K562 (cell line): Measurements from ENCODE around the gene IL4I1. TPM values are rescaled to one million over a fixed set of nuclear protein-coding genes. Genes with fewer than 3 reads are reported as not detected.

ENCODE experiments used
- CEBPG ChIP-seq, 3 experiments: fragments of 200-800 bp in 1 of 3; sonication (Bioruptor generic) in 1 of 3; sonication (generic) in 1 of 3; formaldehyde crosslinking in 1 of 3; IDR thresholded peaks in 2 of 3; conservative IDR thresholded peaks in 1 of 3; 2 replicates each; pipeline versions ENCODE4 v1.6.1 to v1.8.0; 2016 to 2022; ENCODE audit warnings: missing compliant biosample characterization in 2 of 3, missing genetic modification characterization in 2 of 3, mild to moderate bottlenecking in 1 of 3, missing genetic modification reagents in 1 of 3
- E2F8 ChIP-seq: fragments of 450-650 bp; IDR thresholded peaks from 2 replicates; pipeline ENCODE4 v1.7.1; 2018; ENCODE audit warnings: mild to moderate bottlenecking, low read depth; ENCODE audit not compliant: partially characterized antibody
- EGR1 ChIP-seq: fragments of 450-650 bp; conservative IDR thresholded peaks from 2 replicates; pipeline ENCODE4 v1.6.1; 2017; ENCODE audit warnings: mild to moderate bottlenecking
- FIP1L1 ChIP-seq: fragments of 200-400 bp; formaldehyde crosslinking; IDR thresholded peaks from 2 replicates; pipeline ENCODE4 v1.6.1; 2018; ENCODE audit warnings: mild to moderate bottlenecking, low read depth, low read length; ENCODE audit not compliant: poor library complexity, severe bottlenecking
- HCFC1 ChIP-seq: IDR thresholded peaks from 2 replicates; pipeline ENCODE4 v1.6.1; 2012; ENCODE audit warnings: low read depth, low read length, improper control_type of control experiment
- PRDM10 ChIP-seq: fragments of 450-650 bp; IDR thresholded peaks from 2 replicates; pipeline ENCODE4 v1.6.1; 2018; ENCODE audit not compliant: partially characterized antibody
- polyA plus RNA-seq, 8 experiments: library from polyadenylated mRNA; depleted of rRNA in 4 of 8; stranded (reverse) in 5 of 8; unstranded in 3 of 8; fragments of >200 nt; fragmentation: Nextera tagmentation in 2 of 8; fragmentation: Illumina TruSeq in 1 of 8; extraction: Ambion mirVana in 2 of 8; extraction: Trizol in 1 of 8; gene quantifications; 2 replicates each; pipeline versions ENCODE4 v1.2.1 to v1.2.3, GENCODE V29; 2011 to 2014; ENCODE audit warnings: inconsistent platforms in 1 of 8, missing spikeins in 1 of 8
- total RNA-seq, 7 experiments: library from RNA; depleted of rRNA in 6 of 7; stranded (reverse); fragments of >200 nt in 6 of 7; fragmentation: Illumina TruSeq in 2 of 7; extraction: Trizol in 2 of 7; gene quantifications; 2 replicates each; pipeline versions ENCODE4 v1.2.1 to v1.2.3, GENCODE V29; 2011 to 2021; ENCODE audit warnings: low replicate concordance in 1 of 7
- TF ChIP-seq, protein P1 (sequence below): fragments of 200-400 bp; formaldehyde crosslinking; IDR thresholded peaks from 2 replicates; pipeline ENCODE4 v1.6.1; 2017; ENCODE audit warnings: mild to moderate bottlenecking, low read depth, low read length, moderate library complexity

IL4I1 gene
- total and polyA plus RNA-seq, 9 of the 15 experiments (the other 6 are each of a cell fraction or from before 2014, with no cell fraction given): 0.06 to 0.95 (median 0.43) TPM; not detected in 2

DNA sequence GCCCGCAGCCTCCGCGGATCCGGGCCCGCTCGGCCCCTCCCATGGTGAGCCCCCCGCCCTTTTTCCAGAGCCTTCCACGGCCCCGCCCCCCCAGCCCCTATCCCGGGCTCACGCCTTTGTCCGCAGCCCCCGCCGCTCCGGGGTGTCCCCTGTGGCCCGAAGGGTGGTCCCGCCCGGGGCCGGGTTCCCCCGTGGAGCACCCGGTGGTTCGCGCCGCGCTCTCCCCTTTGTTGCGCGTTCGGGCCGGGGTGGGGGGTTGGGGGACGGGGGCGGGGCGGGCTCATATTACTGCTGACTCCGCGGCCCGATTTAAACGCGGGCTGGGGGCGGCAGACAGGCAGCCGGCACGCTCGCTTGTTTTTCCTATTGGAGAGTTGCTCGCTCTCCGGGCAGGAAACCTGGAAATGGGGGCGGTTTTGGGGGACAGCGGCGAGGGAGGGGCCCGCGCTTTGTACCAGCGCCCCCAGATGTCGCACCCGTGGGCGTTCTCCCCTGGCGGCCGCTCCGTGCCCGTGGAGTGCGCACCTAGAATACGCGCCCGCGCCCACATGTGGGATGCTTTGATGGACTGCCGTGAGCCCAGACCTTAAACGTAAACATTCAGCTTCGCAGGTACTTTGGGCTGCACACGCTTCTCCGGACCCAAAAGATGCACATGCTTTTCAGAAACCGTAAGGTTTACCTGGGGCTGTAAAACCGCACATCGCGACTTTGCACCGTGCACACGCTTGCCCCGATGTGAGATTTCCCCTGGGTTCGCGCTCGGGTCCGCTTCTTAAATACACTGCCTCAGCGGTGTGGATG is 45.0 kb downstream of the IL4I1 start (continued):
- TF ChIP-seq E2F8 (no peak), EGR1 (peak; percentile 67), CEBPG (CRISPR knock-in tag; IDR thresholded peaks at IDR 0.05) (no peak), CEBPG (tag; conservative IDR thresholded peaks at IDR 0.05 in 1 of 2, IDR thresholded peaks at IDR 0.05 in 1 of 2) (no peak), FIP1L1 (no peak), PRDM10 (peak; percentile 57), HCFC1 (no peak)
- TF ChIP-seq, protein P1, sequence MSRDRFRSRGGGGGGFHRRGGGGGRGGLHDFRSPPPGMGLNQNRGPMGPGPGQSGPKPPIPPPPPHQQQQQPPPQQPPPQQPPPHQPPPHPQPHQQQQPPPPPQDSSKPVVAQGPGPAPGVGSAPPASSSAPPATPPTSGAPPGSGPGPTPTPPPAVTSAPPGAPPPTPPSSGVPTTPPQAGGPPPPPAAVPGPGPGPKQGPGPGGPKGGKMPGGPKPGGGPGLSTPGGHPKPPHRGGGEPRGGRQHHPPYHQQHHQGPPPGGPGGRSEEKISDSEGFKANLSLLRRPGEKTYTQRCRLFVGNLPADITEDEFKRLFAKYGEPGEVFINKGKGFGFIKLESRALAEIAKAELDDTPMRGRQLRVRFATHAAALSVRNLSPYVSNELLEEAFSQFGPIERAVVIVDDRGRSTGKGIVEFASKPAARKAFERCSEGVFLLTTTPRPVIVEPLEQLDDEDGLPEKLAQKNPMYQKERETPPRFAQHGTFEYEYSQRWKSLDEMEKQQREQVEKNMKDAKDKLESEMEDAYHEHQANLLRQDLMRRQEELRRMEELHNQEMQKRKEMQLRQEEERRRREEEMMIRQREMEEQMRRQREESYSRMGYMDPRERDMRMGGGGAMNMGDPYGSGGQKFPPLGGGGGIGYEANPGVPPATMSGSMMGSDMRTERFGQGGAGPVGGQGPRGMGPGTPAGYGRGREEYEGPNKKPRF: no peak
